Melanocyte of skin (primary cell): ENCODE data around the gene PCDHGA3. TPM values are rescaled to one million over a fixed set of nuclear protein-coding genes. Genes with fewer than 3 reads are reported as not detected.

Source experiments
- total RNA-seq, 2 donors: library from RNA; depleted of rRNA; stranded (reverse); fragments of >200 nt; gene quantifications; 2 replicates each; pipeline ENCODE4 v1.2.3, GENCODE V29; 2012

The PCDHGA3 gene
- under 1 TPM; 0.67 to 0.69 TPM for total RNA-seq

DNA sequence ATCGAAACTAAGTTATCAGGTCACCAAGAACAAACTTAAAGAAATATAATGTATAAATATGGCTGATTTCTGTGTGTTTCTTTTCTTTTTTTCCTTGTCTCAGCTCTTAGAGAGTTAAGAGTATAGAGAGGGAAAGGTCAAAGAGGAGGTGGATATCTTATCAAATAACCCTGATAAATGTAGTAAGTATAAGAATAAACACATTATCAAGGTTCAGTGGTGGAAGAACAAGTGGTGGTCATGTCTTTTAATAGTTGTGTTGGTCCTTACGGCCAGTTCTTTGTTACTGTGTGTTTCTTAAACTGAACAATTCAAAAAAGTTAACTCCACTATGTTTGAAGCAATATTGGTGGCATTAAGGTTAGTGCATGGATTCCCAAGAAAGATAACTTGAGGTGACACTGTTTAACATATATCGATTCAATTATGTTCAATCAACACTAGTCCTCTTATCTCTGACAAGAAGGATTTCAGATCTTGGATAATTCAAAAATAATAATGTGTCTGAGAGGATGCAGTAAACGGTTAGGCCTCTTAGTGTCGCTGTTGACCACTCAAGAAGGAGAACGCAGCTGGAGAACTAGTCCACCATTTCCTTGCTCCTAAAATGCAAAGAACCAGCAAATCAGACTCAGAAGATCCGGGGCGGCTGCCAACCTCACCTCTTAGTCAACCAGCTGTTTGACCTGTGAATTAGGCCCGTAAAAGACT, at the start of gene PCDHGA3:
TSS of gene PCDHGA3 (plus strand) at position 588 of the 711 bp plus-strand sequence. CDS start 205 bp downstream, outside the sequence.

DNA sequence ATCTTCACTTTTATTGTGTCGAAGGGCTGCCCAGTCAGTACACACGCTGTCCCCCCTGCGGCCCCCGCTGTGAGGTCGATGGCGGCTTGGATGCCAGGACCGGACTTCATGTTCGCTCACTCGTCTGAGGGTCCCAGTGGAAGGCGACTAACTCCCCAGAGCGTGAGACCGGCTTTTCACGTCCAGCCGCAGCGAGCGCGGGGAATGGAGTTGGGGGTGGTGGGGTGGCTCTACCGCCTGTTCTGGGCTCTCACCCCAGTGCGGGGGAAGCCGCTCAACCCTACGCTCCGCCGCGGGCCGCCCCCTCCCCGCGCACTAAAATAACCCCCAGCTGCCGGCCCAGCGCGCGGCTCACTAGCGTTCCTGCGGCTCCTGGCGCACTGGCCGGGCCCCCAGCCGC, 39.9 kb upstream of the PCDHGA3 start, which contains the start of gene SLC25A2:
TSS of gene SLC25A2 (minus strand) at position 294 of the 400 bp plus-strand sequence. CDS start at position 110, 184 bp downstream.

DNA sequence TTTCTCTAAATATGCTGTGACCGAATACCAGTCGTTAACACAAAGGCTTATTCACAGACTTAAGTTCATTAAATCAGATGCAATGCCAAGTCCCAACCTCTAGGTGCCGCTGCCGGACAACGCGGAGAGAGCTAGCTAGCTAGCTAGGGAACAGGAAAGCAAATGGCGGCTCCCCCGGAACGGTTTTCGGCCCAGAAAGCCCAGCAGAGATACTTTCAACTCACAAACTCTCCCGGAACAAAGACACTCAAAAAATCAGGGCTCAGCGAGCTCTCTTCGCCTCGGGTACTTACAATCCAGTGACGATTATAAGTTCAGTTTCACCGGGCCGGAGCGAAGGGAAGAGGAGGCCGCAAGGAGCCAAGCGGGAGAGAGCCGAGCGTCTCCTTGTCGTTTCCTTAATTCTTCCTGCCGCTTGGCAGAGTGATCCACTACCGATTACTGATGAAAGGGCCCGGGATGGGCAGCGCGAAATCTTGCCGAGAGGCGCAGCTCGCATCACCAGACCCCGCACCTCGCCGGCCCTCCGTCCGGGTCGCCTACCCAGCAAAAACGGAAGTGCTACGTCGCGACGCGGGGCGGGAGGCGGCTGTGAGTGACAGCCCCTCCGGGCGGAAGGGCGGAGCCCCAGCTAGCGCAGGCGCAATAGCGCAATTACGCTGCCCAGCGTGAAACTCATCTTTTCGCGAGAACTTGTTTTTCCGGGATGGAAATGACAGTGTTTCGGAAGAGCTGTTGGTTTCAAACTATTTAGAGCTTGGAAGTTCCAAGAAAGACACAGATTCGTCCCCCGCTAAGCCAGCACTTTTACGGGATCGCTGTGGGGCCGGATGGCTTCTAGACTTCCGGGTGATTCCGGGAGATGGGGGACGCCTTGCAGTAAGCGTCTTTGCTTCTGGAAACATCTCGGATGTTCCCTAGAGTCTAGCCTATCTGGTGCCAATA, 23.1 kb upstream of the PCDHGA3 start, which contains the start of gene TAF7:
TSS of gene TAF7 (minus strand) at position 560 of the 945 bp plus-strand sequence. CDS start 740 bp downstream, outside the sequence.

DNA sequence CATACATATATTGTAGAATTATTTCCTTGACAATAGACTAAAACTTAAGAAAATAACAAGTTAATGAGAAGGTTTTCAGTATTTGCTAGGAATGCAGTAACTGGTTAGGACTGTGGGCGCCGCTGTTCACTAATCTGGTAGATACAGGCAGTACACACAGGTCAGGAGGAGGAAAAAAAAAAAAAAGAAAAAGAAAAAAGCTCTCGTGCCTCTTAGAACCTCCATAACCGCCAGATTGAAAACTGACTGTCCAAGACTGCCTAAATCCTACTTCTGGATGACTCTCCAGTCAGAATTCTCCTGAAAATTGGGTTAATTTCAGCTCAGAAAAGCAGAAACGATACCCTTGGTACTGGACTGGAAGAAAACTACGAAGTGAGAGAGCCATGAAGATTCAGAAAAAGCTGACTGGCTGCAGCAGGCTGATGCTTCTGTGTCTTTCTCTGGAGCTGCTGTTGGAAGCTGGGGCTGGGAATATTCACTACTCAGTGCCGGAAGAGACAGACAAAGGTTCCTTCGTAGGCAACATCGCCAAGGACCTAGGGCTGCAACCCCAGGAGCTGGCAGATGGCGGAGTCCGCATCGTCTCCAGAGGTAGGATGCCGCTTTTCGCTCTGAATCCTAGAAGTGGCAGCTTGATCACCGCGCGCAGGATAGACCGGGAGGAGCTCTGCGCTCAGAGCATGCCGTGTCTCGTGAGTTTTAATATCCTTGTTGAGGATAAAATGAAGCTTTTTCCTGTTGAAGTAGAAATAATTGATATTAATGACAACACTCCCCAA, 13.1 kb upstream of the PCDHGA3 start, which contains the start of gene PCDHGA1:
TSS of gene PCDHGA1 (plus strand) at position 216 of the 782 bp plus-strand sequence.

DNA sequence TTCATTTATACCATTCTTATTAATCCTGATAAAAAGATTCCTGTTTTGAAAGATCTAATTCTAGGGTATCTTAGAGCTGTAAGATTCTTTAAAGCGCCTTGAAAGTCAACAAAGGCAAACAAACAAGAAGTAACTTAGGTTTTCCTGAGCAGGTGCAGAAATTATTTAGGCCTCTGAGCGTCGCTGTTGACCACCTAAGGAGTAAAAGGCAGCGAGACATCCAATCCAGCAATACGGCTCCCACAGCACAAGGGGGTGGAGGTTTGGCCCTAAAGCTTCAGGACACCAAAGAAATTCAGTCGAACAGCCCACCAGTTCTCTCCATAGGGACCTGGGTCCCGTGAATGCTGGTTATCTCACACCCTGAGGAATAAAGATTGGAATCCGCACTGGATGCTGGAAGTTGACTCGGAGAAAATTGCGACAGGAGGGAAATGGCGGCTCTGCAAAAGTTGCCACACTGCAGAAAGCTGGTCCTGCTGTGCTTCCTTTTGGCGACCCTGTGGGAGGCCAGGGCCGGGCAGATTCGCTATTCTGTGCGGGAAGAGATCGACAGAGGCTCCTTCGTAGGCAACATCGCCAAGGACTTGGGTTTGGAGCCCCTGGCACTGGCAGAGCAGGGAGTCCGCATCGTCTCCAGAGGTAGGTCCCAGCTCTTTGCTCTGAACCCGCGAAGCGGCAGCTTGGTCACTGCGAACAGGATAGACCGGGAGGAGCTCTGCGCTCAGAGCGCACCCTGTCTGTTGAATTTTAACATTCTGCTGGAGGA, 4.9 kb upstream of the PCDHGA3 start, which contains the start of gene PCDHGA2:
TSS of gene PCDHGA2 (plus strand) at position 223 of the 769 bp plus-strand sequence.

DNA sequence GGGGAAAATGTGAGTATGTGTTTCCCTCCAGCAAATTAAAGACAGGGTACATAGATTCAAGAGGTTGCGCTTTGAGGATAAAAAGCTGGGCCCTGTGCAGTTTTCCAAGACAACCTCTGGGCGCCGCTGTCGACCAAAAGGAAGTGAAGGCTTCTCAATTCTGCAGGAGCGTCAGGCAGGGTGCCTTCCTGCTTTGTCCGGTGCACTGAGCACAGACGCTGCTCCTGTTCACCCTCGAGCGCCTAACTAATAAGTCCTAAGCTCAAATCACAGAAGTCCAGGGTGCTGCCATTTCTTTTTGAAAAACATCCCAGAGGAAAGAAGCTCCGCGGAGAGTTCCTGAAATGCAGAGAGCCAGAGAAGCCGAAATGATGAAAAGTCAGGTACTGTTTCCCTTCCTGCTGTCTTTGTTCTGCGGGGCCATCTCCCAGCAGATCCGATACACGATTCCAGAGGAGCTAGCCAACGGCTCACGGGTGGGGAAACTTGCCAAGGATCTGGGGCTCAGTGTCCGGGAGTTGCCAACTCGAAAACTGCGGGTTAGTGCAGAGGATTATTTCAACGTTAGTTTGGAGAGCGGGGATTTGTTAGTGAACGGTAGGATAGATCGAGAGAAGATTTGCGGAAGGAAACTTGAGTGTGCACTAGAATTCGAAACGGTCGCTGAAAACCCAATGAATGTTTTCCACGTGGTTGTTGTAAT, 6.4 kb downstream of the PCDHGA3 start, which contains the start of gene PCDHGB1:
TSS of gene PCDHGB1 (plus strand) at position 183 of the 703 bp plus-strand sequence. CDS start at position 345, 162 bp downstream.

DNA sequence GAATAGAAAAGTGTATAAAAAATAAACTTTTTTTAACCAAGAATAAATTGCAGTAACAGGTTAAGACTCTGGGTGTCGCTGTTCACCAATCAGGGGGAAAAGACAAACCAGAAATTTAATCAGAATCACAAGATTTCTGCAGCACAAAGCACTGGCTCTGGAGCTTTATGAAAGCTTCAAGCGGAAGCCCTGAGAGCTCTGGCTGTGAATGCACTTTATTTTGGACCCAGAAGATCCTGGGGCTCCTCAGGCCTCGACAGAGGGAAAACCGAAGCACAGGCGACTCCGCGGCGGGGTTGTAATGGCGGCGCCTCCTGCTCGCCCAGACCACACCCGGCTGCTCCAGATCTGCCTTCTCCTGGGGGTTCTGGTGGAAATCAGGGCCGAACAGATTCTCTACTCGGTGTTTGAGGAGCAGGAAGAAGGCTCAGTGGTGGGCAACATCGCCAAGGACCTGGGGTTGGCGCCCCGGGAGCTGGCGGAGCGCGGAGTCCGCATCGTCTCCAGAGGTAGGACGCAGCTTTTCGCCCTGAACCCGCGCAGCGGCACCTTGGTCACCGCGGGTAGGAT, 11.4 kb downstream of the PCDHGA3 start, which contains the start of gene PCDHGA4:
TSS of gene PCDHGA4 (plus strand) at position 122 of the 570 bp plus-strand sequence. CDS start at position 209, 87 bp downstream.

DNA sequence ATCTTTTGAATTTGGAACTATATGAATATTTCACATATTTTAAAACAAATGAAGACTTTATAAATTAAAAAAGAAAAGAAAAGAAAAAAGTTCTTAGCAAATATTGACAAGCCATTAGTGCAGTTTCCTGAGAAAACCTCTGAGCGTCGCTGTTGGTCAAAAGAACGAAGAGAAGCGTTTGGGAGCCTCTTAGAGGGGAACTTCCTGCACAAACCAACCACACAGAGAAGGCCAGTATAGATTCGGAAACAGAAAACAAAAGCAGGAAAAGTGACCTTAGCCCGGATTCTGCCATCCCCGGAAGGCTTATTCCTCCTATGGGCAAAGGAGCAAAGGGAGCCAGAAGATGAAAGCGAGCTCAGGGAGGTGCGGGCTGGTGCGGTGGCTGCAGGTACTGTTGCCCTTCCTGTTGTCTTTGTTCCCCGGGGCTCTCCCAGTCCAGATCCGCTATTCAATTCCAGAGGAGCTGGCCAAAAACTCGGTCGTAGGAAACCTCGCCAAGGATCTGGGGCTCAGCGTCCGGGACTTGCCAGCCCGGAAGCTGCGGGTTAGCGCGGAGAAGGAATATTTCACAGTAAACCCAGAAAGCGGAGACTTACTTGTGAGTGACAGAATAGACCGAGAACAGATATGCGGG, 16.3 kb downstream of the PCDHGA3 start, which contains the start of gene PCDHGB2:
TSS of gene PCDHGB2 (plus strand) at position 205 of the 637 bp plus-strand sequence. CDS start at position 347, 142 bp downstream.

DNA sequence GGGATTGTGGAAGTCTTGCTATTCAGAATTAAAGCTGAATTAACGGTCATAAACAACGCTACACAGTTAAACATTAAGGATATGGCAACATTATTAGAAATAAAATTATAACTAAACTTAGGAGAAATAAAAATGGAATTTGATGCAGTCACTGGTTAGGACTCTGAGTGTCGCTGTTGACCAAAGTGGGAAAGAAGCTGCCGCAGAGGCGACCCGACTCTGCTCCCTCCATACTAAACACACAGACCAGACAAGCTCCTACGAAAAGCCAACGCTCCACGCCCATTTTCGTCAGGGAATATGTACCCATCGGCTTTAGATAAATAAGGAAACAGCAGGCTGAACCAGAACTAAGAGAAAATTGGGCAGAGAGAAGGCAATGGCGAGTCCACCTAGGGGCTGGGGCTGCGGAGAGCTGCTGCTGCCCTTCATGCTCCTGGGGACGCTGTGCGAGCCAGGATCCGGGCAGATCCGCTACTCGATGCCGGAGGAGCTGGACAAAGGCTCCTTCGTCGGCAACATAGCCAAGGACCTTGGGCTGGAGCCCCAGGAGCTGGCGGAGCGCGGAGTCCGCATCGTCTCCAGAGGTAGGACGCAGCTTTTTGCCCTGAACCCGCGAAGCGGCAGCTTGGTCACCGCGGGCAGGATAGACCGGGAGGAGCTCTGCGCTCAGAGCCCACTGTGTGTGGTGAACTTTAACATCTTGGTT, 20.5 kb downstream of the PCDHGA3 start, which contains the start of gene PCDHGA5:
TSS of gene PCDHGA5 (plus strand) at position 211 of the 709 bp plus-strand sequence. CDS start at position 380, 169 bp downstream.

DNA sequence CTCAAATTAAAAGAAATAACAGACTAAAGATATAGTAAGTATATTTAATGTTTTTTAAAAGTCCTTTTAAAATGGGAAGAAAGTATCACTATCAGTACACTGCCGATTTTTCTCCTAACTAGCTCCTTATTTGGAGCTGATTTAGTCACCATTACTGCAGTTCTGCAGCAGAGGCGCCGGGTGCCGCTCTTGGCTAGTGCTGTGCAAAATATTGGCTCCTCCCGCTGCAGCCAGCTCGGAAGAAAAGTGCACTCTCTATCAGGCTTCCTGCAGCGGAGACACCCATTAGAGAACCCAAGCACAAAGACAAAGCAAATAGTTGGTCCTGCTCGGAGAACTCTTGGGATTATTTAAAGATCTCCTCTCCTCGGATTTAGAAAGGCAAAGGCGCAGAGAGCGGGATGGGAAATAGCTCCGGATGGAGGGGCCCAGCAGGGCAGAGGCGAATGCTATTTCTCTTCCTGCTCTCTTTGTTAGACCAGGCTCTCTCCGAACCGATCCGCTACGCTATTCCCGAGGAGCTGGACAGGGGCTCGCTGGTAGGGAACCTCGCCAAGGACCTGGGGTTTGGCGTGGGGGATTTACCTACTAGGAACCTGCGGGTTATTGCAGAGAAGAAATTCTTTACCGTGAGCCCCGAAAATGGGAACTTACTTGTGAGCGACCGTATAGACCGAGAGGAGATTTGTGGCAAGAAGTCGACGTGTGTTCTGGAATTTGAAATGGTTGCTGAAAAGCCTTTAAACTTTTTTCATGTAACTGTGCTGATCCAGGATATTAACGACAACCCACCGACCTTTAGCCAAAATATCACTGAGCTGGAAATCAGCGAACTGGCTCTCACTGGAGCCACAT, 26.6 kb downstream of the PCDHGA3 start, which contains the start of gene PCDHGB3:
TSS of gene PCDHGB3 (plus strand) at position 249 of the 855 bp plus-strand sequence. CDS start at position 402, 153 bp downstream.

DNA sequence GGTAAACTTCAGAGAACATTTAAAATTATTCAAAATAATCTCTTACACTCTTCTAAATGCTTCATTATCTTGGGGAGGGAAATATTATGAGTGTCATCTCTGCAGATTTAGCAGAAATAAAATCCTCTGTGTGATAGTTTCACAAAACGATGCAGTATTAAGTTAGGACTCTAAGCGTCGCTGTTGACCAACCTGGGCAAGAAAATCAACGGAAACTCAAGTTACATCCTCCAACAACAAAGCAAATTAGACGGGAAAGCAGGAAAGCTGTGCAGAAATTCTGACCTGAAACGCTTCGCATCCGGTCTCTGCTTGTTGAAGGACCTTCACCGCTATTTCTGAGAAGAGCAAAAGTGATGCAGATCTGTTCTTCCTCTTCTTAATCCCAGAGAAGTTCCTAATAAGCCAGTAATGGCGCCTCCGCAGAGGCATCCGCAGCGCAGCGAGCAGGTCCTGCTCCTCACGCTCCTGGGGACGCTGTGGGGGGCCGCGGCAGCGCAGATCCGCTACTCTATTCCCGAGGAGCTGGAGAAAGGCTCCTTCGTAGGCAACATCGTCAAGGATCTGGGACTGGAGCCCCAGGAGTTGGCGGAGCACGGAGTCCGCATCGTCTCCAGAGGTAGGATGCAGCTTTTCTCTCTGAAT, 30.2 kb downstream of the PCDHGA3 start, which contains the start of gene PCDHGA6:
TSS of gene PCDHGA6 (plus strand) at position 219 of the 645 bp plus-strand sequence. CDS start at position 412, 193 bp downstream.

DNA sequence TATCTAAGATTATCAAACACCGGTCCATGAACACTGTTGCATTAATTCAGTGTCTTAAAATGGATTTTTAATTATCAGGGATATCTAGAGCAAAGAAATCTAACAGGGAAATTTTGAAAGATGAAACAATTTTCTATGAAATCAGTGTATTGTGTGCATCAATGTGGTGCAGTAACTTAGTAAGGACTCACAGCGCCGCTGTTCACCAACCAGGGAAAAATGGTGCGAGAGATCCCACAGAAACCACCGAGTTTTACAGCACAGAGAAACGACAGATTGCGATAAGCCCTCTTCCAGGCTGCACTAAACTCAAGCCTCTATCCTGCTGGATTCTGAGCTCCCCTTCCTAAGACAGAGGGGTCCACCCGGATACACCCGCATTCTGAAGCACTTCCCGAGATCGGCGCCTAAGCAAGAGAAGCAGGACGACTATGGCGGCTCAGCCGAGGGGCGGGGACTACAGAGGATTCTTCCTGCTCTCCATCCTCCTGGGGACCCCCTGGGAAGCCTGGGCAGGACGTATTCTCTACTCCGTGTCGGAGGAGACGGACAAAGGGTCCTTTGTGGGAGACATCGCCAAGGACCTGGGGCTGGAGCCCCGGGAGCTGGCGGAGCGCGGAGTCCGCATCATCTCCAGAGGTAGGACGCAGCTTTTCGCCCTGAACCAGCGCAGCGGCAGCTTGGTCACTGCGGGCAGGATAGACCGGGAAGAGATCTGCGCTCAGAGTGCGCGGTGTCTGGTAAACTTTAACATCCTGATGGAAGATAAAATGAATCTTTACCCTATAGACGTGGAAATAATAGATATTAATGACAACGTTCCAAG, 39.1 kb downstream of the PCDHGA3 start, which contains the start of gene PCDHGA7:
TSS of gene PCDHGA7 (plus strand) at position 274 of the 826 bp plus-strand sequence. CDS start at position 432, 158 bp downstream.

DNA sequence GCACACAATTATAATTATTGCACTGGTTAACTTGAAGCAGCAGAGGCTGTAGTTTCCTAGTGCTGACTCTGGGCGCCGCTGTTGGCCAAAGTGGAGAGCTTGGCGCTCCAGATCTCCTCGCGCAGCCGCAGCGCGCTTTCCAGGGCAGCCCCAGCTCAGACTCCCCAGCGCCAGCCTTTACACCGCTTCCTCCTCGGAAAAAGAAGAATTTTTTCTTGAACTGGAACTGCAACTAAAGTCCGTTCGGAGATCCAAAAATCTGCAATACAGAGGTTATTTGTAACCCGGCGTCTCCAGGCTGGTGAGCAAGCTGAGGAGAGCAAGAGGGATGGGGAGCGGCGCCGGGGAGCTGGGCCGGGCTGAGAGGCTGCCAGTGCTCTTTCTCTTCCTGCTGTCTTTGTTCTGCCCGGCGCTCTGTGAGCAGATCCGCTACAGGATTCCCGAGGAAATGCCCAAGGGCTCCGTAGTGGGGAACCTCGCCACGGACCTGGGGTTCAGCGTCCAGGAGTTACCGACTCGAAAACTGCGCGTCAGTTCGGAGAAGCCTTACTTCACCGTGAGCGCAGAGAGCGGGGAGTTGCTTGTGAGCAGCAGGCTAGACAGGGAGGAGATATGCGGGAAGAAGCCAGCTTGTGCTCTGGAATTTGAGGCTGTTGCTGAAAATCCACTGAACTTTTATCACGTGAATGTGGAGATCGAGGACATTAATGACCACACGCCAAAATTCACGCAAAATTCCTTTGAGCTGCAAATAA, 44.1 kb downstream of the PCDHGA3 start, which contains the start of gene PCDHGB4:
TSS of gene PCDHGB4 (plus strand) at position 142 of the 755 bp plus-strand sequence. CDS start at position 329, 187 bp downstream.

DNA sequence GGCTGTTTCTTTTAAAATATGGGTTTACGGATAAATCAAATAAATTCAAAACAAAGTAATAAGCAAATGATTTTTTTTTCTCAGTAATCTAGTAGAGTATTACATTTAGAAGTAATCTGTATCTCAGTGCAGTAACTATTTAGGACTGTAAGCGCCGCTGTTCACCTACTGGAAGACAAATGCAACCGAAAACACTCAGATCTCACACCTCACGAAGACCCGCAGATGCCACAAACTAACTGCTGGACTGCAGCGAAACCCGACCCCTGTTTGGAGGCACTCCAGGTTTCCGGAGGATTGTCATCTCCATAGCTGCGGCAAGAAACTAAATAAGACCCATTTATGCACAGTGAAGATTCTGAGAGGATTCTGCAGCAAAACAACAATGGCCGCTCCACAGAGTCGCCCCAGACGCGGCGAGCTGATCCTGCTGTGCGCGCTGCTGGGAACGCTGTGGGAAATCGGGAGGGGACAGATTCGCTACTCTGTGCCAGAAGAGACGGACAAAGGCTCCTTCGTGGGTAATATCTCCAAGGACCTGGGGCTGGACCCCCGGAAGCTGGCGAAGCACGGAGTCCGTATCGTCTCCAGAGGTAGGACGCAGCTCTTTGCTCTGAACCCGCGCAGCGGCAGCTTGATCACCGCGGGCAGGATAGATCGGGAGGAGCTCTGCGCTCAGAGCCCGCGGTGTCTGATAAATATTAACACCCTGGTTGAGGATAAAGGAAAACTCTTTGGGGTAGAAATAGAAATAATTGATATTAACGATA, 49.0 kb downstream of the PCDHGA3 start, which contains the start of gene PCDHGA8:
TSS of gene PCDHGA8 (plus strand) at position 205 of the 770 bp plus-strand sequence. CDS start at position 386, 181 bp downstream.

